Right cardiac atrium (tissue), 5 donors: ENCODE results near the gene NXT1. TPM values are rescaled to one million over a fixed set of nuclear protein-coding genes. Genes with fewer than 3 reads are reported as not detected.

ENCODE experiments used
- ATAC-seq, 2 donors: fragments of 200-7000 bp; cut with Tn5 transposase; one replicate each; pipeline versions ENCODE4 v1.8.0 to v1.9.1; 2020; ENCODE audit warnings: moderate library complexity in 2 of 2, mild to moderate bottlenecking in 1 of 2
- DNase-seq, 3 donors: peaks; one replicate each; pipeline ENCODE4 v3.0.0-alpha.2; 2020
- H3K27ac ChIP-seq: one replicate; pipeline ENCODE4 v1.5.1; 2013; ENCODE audit warnings: mild to moderate bottlenecking, low read length, control low read depth, moderate library complexity
- H3K27me3 ChIP-seq: one replicate; pipeline ENCODE4 v1.6.1; 2013; ENCODE audit not compliant: control insufficient read depth, insufficient read depth
- H3K4me1 ChIP-seq: one replicate; pipeline ENCODE4 v1.6.1; 2013; ENCODE audit warnings: low read length; ENCODE audit not compliant: control insufficient read depth, insufficient read depth
- H3K4me3 ChIP-seq: one replicate; pipeline ENCODE4 v1.5.1; 2013; ENCODE audit warnings: low read length, control low read depth
- H3K9me3 ChIP-seq: one replicate; pipeline ENCODE4 v1.6.1; 2013; ENCODE audit warnings: low read length; ENCODE audit not compliant: control insufficient read depth
- WGBS: extraction: QIAGEN DNeasy Blood & Tissue Kit; methylation state at CpG from one replicate; pipeline ENCODE4 v1.1.7; 2013; 5-methylcytosine and 5-hydroxymethylcytosine counted together
- intact Hi-C, 4 donors: fragments of 100-400 bp; cut with DNase I; formaldehyde crosslinking; loops; one replicate each; pipeline versions ENCODE4 v1.11.0 to v1.14.0; 2022 to 2023
- polyA plus RNA-seq: library from polyadenylated mRNA; stranded (reverse); fragments of 200-250 nt; gene quantifications from one replicate; pipeline ENCODE4 v1.2.3, GENCODE V29; 2013
- total RNA-seq, 4 donors: library from RNA; stranded (reverse); fragmentation: NEBNext Ultra II Directional; extraction: Animal tissue kit (Norgen Biotek cat#: 25700); gene quantifications; one replicate each; pipeline ENCODE4 v1.2.1, GENCODE V29; 2021
- donor health status: healthy with polysubstance abuse.
- donor health status: DM: no; HTN: yes; CAD: no.
- donor health status: DM: no; HTN: no; CAD: no.
- donor health status: DM: no; HTN: yes; CAD: no; lungs with severe emphysema.
- donor health status: DM: yes; HTN: yes; CAD: no.

NXT1 gene
- total and polyA plus RNA-seq, 5 donors: 7.4 to 16.9 (median 8.9) TPM

GRCh38 chr20:23309781-23310180 is 40.8 kb upstream of the NXT1 start:
- 85% methylated on average over 10 of the region's 10 CpGs for WGBS

GRCh38 chr20:23311947-23312506 is 38.6 kb upstream of the NXT1 start:
- DNase-seq: no peak
- ATAC-seq: peak in 1 of 2 donors; percentile 30
- H3K9me3 ChIP-seq: no peaks in the 10 kb centered on the region
- H3K4me3 ChIP-seq: no peak overlapping the region
- no peak overlapping the region for H3K27ac ChIP-seq
- no peaks in the 10 kb centered on the region for H3K27me3 ChIP-seq
- WGBS: 33% methylated on average over 7 of the region's 7 CpGs
- H3K4me1 ChIP-seq: peaks cover 2% of the 10 kb centered on the region
- intact Hi-C loops: no loop called here

More at GRCh38 chr20:23309781-23310180, 40.8 kb upstream of the NXT1 start:
- intact Hi-C loops: no loop called here
- Histone ChIP-seq H3K9me3 (no peaks in the 10 kb centered on the region), H3K4me1 (no peaks in the 10 kb centered on the region), H3K27ac (no peak overlapping the region), H3K27me3 (no peaks in the 10 kb centered on the region), H3K4me3 (no peak overlapping the region)
- DNase-seq (no peak), ATAC-seq (no peak)

GRCh38 chr20:23313271-23313670 is 37.3 kb upstream of the NXT1 start:
- intact Hi-C loops: no loop called here
- WGBS: 62% methylated on average over 1 of the region's 1 CpG
- H3K27ac ChIP-seq: no peak overlapping the region

GRCh38 chr20:23314699-23315098 is 35.9 kb upstream of the NXT1 start:
- 80% methylated on average over 5 of the region's 5 CpGs for WGBS
- ATAC-seq (peak in 1 of 2 donors; percentile 77), DNase-seq (no peak)
- intact Hi-C loops: no loop called here
- peak overlapping the region; percentile 4 for H3K27ac ChIP-seq
- no peaks in the 10 kb centered on the region for H3K9me3 ChIP-seq
- no peaks in the 10 kb centered on the region for H3K27me3 ChIP-seq
- peaks cover 2% of the 10 kb centered on the region for H3K4me1 ChIP-seq
- H3K4me3 ChIP-seq: no peak overlapping the region

More at GRCh38 chr20:23313271-23313670, 37.3 kb upstream of the NXT1 start:
- ATAC-seq: no peak
- no peaks in the 10 kb centered on the region for H3K27me3 ChIP-seq
- peaks cover 2% of the 10 kb centered on the region for H3K4me1 ChIP-seq
- H3K4me3 ChIP-seq: no peak overlapping the region
- DNase-seq: no peak
- no peaks in the 10 kb centered on the region for H3K9me3 ChIP-seq

GRCh38 chr20:23315099-23315498 is 35.5 kb upstream of the NXT1 start:
- WGBS: 68% methylated on average over 9 of the region's 9 CpGs
- no peak overlapping the region for H3K4me3 ChIP-seq
- H3K4me1 ChIP-seq: peaks cover 2% of the 10 kb centered on the region
- H3K27me3 ChIP-seq: no peaks in the 10 kb centered on the region
- intact Hi-C loops: no loop called here
- peak in 2 of 3 donors; percentile 24 to 70 for DNase-seq
- H3K27ac ChIP-seq: peak overlapping the region; percentile 4
- H3K9me3 ChIP-seq: no peaks in the 10 kb centered on the region
- peak; percentile 87 to 93 for ATAC-seq

- intact Hi-C loops: no loop called here
- ATAC-seq: no peak
These were observed 34.0 kb upstream of the NXT1 start for GRCh38 chr20:23316626-23317025.

GRCh38 chr20:23317081-23317480 is 33.5 kb upstream of the NXT1 start:
- intact Hi-C loops: no loop called here
- H3K4me3 ChIP-seq: no peak overlapping the region
- H3K4me1 ChIP-seq: peaks cover 2% of the 10 kb centered on the region
- ATAC-seq: no peak
- no peak for DNase-seq
- no peaks in the 10 kb centered on the region for H3K9me3 ChIP-seq
- WGBS: 89% methylated on average over 5 of the region's 5 CpGs
- H3K27ac ChIP-seq: no peak overlapping the region
- H3K27me3 ChIP-seq: no peaks in the 10 kb centered on the region

More at GRCh38 chr20:23316626-23317025, 34.0 kb upstream of the NXT1 start:
- 97% methylated on average over 3 of the region's 3 CpGs for WGBS
- H3K27me3 ChIP-seq: no peaks in the 10 kb centered on the region
- no peak overlapping the region for H3K4me3 ChIP-seq
- DNase-seq: no peak
- peaks cover 2% of the 10 kb centered on the region for H3K4me1 ChIP-seq
- H3K27ac ChIP-seq: no peak overlapping the region
- H3K9me3 ChIP-seq: no peaks in the 10 kb centered on the region

- Histone ChIP-seq H3K27ac (no peak overlapping the region), H3K4me1 (peaks cover 2% of the 10 kb centered on the region), H3K4me3 (no peak overlapping the region), H3K9me3 (no peaks in the 10 kb centered on the region), H3K27me3 (no peaks in the 10 kb centered on the region)
- DNase-seq (no peak), ATAC-seq (no peak)
- 86% methylated on average over 5 of the region's 5 CpGs for WGBS
- intact Hi-C loops: no loop called here
These were observed 32.2 kb upstream of the NXT1 start for GRCh38 chr20:23318347-23318746.

GRCh38 chr20:23320317-23320716 is 30.3 kb upstream of the NXT1 start:
- Histone ChIP-seq H3K4me1 (peaks cover 2% of the 10 kb centered on the region), H3K4me3 (no peak overlapping the region), H3K9me3 (no peaks in the 10 kb centered on the region), H3K27ac (no peak overlapping the region), H3K27me3 (no peaks in the 10 kb centered on the region)
- peak in 1 of 2 donors; percentile 60 for ATAC-seq
- WGBS: 83% methylated on average over 8 of the region's 8 CpGs
- DNase-seq: no peak
- intact Hi-C loops: no loop called here

GRCh38 chr20:23325107-23325506 is 25.5 kb upstream of the NXT1 start:
- WGBS: 80% methylated on average over 3 of the region's 3 CpGs
- Histone ChIP-seq H3K4me1 (no peaks in the 10 kb centered on the region), H3K27me3 (no peaks in the 10 kb centered on the region)

GRCh38 chr20:23326774-23327173 is 23.8 kb upstream of the NXT1 start:
- Histone ChIP-seq H3K4me1 (no peaks in the 10 kb centered on the region), H3K27me3 (no peaks in the 10 kb centered on the region), H3K9me3 (no peaks in the 10 kb centered on the region), H3K27ac (no peak overlapping the region), H3K4me3 (no peak overlapping the region)
- 91% methylated on average over 8 of the region's 8 CpGs for WGBS
- no peak for DNase-seq
- intact Hi-C loops: no loop called here
- ATAC-seq: no peak

More at GRCh38 chr20:23325107-23325506, 25.5 kb upstream of the NXT1 start:
- Histone ChIP-seq H3K4me3 (no peak overlapping the region), H3K9me3 (no peaks in the 10 kb centered on the region), H3K27ac (no peak overlapping the region)
- ATAC-seq: no peak
- intact Hi-C loops: no loop called here
- DNase-seq: no peak
